HG03521 (cell line): Measurements from ENCODE around the gene TMEM117.
"Not testable (repeated sequence)": the region's sequence is repeated elsewhere in the genome, so short reads cannot be mapped to it uniquely, and the experiment has no call there.

Experiments
- ATAC-seq: cut with Tn5 transposase; IDR thresholded peaks from one replicate; pipeline ENCODE4 v1.9.1; 2021; ENCODE audit warnings: mild to moderate bottlenecking, moderate library complexity; ENCODE audit not compliant: unreplicated experiment

The TMEM117 gene

GRCh38 chr12:43836475-43836989 is 651 bp downstream of the TMEM117 start:
- no peak for ATAC-seq

GRCh38 chr12:43840338-43840737 is 4.5 kb downstream of the TMEM117 start:
- ATAC-seq = no peak

GRCh38 chr12:43841253-43841652 is 5.4 kb downstream of the TMEM117 start:
- no peak for ATAC-seq

- no peak for ATAC-seq
Observed at GRCh38 chr12:43842259-43842658, 6.4 kb downstream of the TMEM117 start.

GRCh38 chr12:43847425-43848225 is 11.7 kb downstream of the TMEM117 start:
- ATAC-seq = not testable (repeated sequence)

- no peak for ATAC-seq
Observed at GRCh38 chr12:43848226-43848507, 12.3 kb downstream of the TMEM117 start.

- ATAC-seq = no peak
Observed at GRCh38 chr12:43848786-43849185, 12.9 kb downstream of the TMEM117 start.

GRCh38 chr12:43852744-43853143 is 16.9 kb downstream of the TMEM117 start:
- ATAC-seq = no peak

GRCh38 chr12:43856972-43857371 is 21.1 kb downstream of the TMEM117 start:
- ATAC-seq = no peak

GRCh38 chr12:43858096-43858495 is 22.2 kb downstream of the TMEM117 start:
- ATAC-seq = no peak

GRCh38 chr12:43858991-43859390 is 23.1 kb downstream of the TMEM117 start:
- no peak for ATAC-seq

- no peak for ATAC-seq
Observed at GRCh38 chr12:43861015-43861839, 25.3 kb downstream of the TMEM117 start.

- ATAC-seq = no peak
Observed at GRCh38 chr12:43861840-43862150, 25.9 kb downstream of the TMEM117 start.

- no peak for ATAC-seq
Observed at GRCh38 chr12:43863770-43864366, 28.0 kb downstream of the TMEM117 start.

GRCh38 chr12:43864557-43864956 is 28.7 kb downstream of the TMEM117 start:
- not testable (repeated sequence) for ATAC-seq

- no peak for ATAC-seq
Observed at GRCh38 chr12:43869184-43869583, 33.3 kb downstream of the TMEM117 start.

- not testable (repeated sequence) for ATAC-seq
Observed at GRCh38 chr12:43869765-43870164, 33.9 kb downstream of the TMEM117 start.

- ATAC-seq = not testable (repeated sequence)
Observed at GRCh38 chr12:43871258-43871657, 35.4 kb downstream of the TMEM117 start.

- ATAC-seq = no peak
Observed at GRCh38 chr12:43872396-43872795, 36.5 kb downstream of the TMEM117 start.

GRCh38 chr12:43878050-43878449 is 42.2 kb downstream of the TMEM117 start:
- no peak for ATAC-seq

- ATAC-seq = no peak
Observed at GRCh38 chr12:43880547-43880946, 44.7 kb downstream of the TMEM117 start.
